ENCODE data around the gene UGT3A2. TPM values are rescaled to one million over a fixed set of nuclear protein-coding genes. Genes with fewer than 3 reads are reported as not detected.

The UGT3A2 gene
- total and polyA plus RNA-seq, 4 donors, result 0.55 to 2.0 (median 1.0) TPM

GRCh38 chr5:35988529-35988928, 78.2 kb downstream of the UGT3A2 start:
- DNase-seq (ENCODE audit: low read depth in 4 of 6, low spot score in 6 of 6), result no peak
- WGBS (ENCODE audit: insufficient coverage), result 80% methylated on average over 3 of the region's 4 CpGs

GRCh38 chr5:35987776-35988175, 78.9 kb downstream of the UGT3A2 start:
- no peak for DNase-seq (ENCODE audit: low read depth in 4 of 6, low spot score in 6 of 6)
- Histone ChIP-seq H3K27me3 (ENCODE audit: control insufficient read depth, insufficient read depth, low read length) (peaks cover 9% of the 10 kb centered on the region), H3K27ac (ENCODE audit: low read depth, low read length) (no peak overlapping the region), H3K9me3 (ENCODE audit: control insufficient read depth, insufficient read depth, low read length) (no peaks in the 10 kb centered on the region), H3K4me1 (ENCODE audit: control insufficient read depth, insufficient read depth, low read length) (peaks cover 3% of the 10 kb centered on the region), H3K4me3 (ENCODE audit: low read depth, low read length) (no peak overlapping the region), H3K36me3 (ENCODE audit: control insufficient read depth, insufficient read depth, low read length) (no peaks in the 10 kb centered on the region)
- WGBS (ENCODE audit: insufficient coverage), result no CpG with 5 or more reads among the region's 3 CpGs

More at GRCh38 chr5:35988529-35988928, 78.2 kb downstream of the UGT3A2 start:
- H3K4me3 ChIP-seq (ENCODE audit: low read depth, low read length), result no peak overlapping the region
- H3K27ac ChIP-seq (ENCODE audit: low read depth, low read length), result no peak overlapping the region
- peaks cover 3% of the 10 kb centered on the region for H3K4me1 ChIP-seq (ENCODE audit: control insufficient read depth, insufficient read depth, low read length)
- H3K9me3 ChIP-seq (ENCODE audit: control insufficient read depth, insufficient read depth, low read length), result no peaks in the 10 kb centered on the region
- peaks cover 9% of the 10 kb centered on the region for H3K27me3 ChIP-seq (ENCODE audit: control insufficient read depth, insufficient read depth, low read length)
- H3K36me3 ChIP-seq (ENCODE audit: control insufficient read depth, insufficient read depth, low read length), result no peaks in the 10 kb centered on the region

Small RNA genes lying within 50 kb of the gene (small RNA-seq; reads per million reads assigned to genes)
- gene AC016612.1 (ENCODE audit: low replicate concordance), result not detected

Other genes with a start within 250 kb of the UGT3A2 start
- gene IL7R, start 210.0 kb downstream of the UGT3A2 start, total RNA-seq, result 1 to 10 TPM in 1 of 2 donors, under 1 TPM in 1; 0.50 to 1.3 TPM
- 1 to 10 TPM; 1.8 to 2.1 TPM for gene IL7R, start 210.0 kb downstream of the UGT3A2 start, polyA plus RNA-seq (ENCODE audit: insufficient read length in 2 of 2)
- gene CAPSL, start 128.3 kb downstream of the UGT3A2 start, total RNA-seq, result 10 to 100 TPM in 1 of 2 donors, 1 to 10 TPM in 1; 2.6 to 24.2 TPM
- 1 to 10 TPM; 4.6 to 8.7 TPM for gene CAPSL, start 128.3 kb downstream of the UGT3A2 start, polyA plus RNA-seq (ENCODE audit: insufficient read length in 2 of 2)
- gene UGT3A1, start 75.5 kb downstream of the UGT3A2 start, total RNA-seq, result under 1 TPM in 1 of 2 donors, not detected in 1; under 0.01 TPM
- gene UGT3A1, start 75.5 kb downstream of the UGT3A2 start, polyA plus RNA-seq (ENCODE audit: insufficient read length in 2 of 2), result under 1 TPM; 0.33 to 0.74 TPM
- 10 to 100 TPM; 21.1 to 56.5 TPM for gene LMBRD2, start 85.0 kb upstream of the UGT3A2 start, total RNA-seq
- 10 to 100 TPM; 15.2 to 24.7 TPM for gene LMBRD2, start 85.0 kb upstream of the UGT3A2 start, polyA plus RNA-seq (ENCODE audit: insufficient read length in 2 of 2)
- gene SKP2, start 85.2 kb upstream of the UGT3A2 start, total RNA-seq, result 10 to 100 TPM; 23.8 to 36.0 TPM
- 10 to 100 TPM; 19.7 to 25.0 TPM for gene SKP2, start 85.2 kb upstream of the UGT3A2 start, polyA plus RNA-seq (ENCODE audit: insufficient read length in 2 of 2)
- gene NADK2, start 175.0 kb upstream of the UGT3A2 start, total RNA-seq, result 10 to 100 TPM; 69.0 to 90.4 TPM
- gene NADK2, start 175.0 kb upstream of the UGT3A2 start, polyA plus RNA-seq (ENCODE audit: insufficient read length in 2 of 2), result 10 to 100 TPM; 58.5 to 88.6 TPM
- gene RANBP3L, start 235.0 kb upstream of the UGT3A2 start, total RNA-seq, result 100 to 1,000 TPM in 1 of 2 donors, 10 to 100 TPM in 1; 45.7 to 213 TPM
- gene RANBP3L, start 235.0 kb upstream of the UGT3A2 start, polyA plus RNA-seq (ENCODE audit: insufficient read length in 2 of 2), result 10 to 100 TPM; 10.9 to 12.2 TPM